HG03571 (cell line): ENCODE data around the gene HTR1D.
"Not testable (repeated sequence)": the region's sequence is repeated elsewhere in the genome, so short reads cannot be mapped to it uniquely, and the experiment has no call there.

ENCODE experiments used
- ATAC-seq: cut with Tn5 transposase; IDR thresholded peaks from one replicate; pipeline ENCODE4 v1.9.1; 2021; ENCODE audit not compliant: unreplicated experiment

HTR1D gene

DNA sequence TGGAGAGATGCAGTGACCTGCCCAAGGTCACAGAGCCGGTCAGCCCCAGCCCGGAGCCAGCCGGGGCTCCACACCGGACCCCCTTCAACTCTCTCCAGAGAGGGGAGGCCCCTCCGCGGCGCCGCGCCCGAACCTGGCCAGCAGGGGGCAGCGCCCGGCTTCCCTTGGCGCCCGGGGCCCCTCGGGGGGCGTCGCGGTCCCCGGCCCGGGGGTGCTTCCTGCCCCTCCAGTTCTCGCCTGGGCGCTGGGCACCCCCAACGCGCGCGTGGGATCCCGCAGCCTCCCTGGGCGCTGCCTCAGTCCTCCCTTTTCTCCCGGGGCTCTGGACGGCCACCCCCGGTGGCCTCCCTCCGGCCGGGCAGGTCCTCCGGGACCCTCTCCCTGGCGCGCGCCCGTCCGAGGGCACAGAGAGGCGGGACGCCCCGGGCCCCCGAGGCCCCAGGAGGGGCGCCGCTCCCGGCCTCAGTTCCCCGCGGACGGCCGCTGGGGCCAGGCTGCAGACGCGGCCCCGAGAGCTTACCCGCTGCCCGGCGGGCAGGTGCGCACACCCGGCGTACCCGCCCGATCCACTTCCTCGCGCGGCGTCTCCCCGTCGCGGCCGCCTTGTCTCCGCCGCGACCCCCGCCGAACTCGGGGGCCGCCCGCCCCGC is 406 bp downstream of the HTR1D start:
- no peak for ATAC-seq

DNA sequence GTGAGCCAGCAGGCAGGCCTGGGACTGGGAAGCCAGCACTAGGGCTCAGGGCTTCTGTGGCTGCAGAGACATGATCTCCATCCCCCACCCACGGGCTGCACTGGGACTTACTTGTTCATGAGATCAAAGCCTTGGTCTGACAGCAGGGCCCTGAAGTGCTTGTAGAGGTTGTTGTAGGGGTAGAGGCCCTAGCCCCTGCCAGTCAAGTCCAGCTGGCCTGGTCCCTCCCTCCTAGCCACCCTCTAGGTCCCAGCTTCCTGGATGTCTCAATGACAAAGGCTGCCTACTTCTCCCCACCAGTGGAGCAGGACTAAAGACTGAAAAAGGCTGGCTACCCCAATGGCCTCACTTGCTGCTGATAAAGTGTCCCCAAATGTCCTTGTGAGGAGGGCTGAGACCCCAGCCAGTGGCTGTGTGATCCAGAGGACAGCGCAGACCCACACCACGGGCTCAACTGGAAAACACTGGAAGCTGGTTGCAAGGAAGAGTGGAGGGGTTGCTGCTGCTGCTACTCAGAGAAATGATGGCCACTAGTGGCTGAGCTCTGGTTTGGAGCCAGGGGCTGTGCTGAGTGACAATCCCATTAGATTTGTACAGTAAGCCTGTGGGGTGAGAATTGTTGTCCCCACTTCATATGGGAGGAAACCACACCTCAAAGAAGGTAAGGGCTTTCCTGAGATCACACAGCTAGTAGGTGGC is 1.4 kb downstream of the HTR1D start:
- no peak for ATAC-seq

DNA sequence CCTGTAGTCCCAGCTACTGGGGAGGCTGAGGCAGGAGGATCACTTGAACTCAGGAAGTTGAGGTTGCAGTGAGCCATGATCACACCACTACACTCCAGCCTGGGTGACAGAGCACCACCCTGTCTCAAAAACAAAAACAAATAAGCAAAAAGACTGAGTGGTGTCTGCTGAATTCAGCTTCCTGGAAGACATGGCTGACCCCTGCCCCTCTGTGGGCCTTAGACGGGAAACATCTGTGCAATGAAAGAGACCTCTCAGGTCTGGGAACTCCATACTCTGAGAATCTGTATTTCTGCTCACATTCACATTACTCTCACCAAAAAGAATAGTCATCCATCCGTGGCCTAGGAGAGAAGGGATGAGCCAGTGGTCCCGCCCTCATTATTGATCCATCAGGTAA is 2.0 kb downstream of the HTR1D start:
- no peak for ATAC-seq

DNA sequence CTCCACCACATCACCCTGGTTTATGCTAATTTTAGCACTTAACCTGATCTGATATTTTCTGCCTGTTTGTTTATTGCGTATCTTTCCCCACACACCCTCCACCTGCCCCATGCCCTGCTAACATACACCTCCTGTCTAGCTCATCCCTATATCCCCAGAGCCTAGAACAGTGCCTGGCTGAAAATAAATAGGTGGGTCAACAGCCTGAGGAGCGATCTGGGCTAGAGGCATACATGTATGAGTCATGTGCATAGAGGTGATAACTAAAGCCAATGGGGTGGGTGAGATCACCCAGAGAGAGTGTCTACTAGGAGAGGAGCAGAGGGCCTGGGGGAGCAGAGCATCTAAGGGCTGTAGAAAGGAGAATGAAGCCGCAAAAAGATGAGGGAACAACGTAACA is 2.7 kb downstream of the HTR1D start:
- ATAC-seq, result no peak

DNA sequence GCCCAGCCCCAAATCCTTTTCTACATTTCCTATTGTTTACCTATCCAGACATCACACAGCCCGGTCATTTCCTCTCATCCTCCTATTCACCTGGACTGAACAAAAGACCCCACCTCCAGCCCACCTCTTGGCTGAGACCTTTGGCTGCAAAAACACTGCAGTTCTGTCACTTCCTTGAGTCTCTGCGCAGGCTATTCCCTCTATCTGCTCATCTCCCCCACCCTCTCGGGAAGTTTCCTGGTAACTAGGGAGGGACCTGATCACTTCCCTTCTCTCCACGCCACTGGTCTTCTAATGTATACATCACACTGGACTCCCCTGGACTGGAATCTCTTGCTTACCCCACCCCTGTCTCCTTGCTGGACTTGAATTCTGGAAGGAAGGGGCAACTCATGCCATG is 5.3 kb downstream of the HTR1D start:
- no peak for ATAC-seq

DNA sequence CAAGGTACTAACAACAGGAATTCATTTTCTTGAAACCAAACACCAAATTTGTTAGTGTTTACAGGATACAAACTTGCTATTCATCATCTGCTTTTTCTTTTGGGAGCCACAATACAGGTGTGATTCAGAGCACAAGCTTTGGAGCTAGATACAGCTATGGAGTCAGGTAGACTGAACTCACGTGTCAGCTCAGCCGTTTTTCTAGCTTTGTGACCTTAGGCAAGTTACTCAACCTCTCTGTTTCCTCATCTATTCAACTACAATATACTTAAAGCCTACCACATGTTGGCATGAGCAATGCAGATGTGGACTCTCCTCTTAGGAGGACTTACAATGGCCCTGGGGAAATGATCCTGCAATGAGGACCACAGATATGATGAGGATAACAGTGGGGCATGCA is 6.3 kb downstream of the HTR1D start:
- no peak for ATAC-seq

DNA sequence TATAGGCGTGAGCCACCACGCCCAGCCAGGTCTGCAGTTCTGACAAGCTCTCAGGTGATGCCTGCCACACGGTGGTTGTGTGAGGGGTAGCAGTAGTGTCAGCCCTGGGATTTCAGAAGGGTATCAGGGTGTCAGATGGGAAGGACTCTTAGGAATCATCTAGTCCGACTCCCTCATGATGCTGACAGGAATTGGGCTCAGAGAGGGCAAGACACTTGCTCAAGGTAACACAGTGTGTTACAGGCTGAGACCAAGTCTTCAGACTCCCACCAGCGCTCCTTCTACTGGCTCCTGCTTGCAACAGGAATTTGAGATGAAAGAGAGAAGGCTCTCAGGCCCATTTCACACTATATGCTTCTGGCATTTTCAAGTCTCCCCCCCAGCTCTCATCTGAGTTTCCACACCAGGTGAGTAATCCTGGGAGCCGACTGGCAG is 6.9 kb downstream of the HTR1D start:
- no peak for ATAC-seq

DNA sequence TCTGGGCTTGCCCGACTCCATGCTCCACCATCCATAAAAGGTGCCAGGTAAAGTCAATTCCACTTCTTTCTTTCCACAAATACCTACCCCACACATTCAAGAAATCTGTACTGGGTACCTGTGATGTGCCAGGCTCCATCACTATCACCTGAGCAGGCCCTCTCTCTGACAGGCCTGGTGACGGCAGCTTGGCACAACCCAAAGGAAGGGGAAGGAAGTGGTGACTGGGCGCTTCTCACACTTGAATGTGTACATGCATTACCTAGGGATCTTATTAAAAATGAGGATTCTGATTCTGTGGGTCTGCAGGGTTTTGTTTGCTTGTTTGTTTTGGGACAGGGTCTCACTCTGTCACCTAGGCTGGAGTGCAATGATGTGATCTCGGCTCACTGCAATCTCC is 7.5 kb downstream of the HTR1D start:
- ATAC-seq, result no peak

DNA sequence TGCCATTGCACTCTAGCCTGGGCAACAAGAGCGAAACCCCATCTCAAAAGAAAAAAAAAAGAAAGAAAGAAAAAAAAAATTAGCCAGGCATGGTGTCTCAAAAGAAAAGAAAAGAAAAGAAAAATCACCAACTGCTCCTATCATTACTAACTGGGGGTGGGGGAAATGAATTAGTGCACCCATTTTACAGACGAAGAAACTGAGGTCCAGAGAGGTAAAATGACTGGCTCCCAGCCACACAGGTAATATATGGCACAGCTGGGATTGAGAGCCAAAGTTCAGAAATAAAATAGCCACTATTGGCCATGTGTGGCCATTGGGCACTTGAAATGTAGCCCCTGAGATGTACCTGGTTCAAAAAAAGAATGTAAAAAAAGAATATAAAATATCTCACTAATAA is 8.8 kb downstream of the HTR1D start:
- ATAC-seq, result no peak

DNA sequence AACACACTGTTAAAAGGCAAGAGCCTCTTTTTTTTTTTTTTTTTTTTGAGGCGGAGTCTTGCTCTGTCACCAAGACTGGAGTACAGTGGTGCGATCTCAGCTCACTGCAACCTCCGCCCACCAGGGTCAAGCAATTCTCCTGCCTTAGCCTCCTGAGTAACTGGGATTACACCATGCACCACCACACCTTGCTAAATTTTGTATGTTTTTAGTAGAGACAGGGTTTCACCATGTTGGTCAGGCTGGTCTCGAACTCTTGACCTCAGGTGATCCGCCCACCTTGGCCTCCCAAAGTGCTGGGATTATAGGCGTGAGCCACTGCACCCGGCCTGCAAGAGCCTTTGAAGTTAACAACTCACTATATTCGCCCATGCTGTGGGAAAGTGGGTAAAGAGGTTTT is 9.6 kb downstream of the HTR1D start:
- ATAC-seq, result not testable (repeated sequence)

DNA sequence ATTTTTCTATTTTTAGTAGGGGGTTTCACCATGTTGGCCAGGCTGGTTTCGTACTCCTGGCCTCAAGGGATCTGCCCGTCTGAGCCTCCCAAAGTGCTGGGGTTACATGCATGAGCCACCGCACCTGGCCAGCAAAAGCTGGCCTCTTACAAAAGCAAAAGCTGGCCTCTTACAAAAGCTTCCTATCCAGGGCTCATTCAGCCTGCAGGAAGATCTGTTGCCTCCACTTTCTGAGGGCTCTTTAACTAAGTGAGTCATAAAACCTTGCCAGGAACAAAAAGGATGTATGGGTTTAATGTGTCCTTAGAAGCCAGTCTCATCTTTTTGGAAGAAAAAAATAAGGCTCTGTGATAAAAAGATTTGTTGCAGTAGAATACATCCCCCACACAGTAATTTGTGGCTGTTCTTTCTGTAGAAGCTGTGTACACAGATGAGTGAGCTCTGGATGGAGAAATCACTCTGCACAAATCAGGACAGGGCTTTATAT is 15.0 kb downstream of the HTR1D start:
- no peak for ATAC-seq

DNA sequence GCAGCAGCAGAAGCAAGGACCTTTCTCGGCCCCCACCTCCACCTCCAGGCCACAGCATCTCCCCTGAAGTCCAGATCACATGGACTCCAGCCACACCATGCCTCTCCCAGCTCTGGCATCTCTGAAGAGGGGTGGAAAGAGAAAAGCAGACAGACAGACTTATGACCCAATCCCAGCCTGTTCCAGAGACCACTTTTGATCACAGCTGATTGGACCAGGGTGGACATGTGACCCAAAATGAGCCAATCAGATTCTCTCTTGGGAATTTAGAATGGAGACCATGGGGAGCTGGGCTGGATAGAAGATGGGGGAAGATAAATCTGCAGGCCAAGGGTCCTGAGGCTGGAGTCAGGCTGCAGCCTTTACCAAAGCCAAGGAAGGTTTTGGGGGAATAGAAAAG is 16.4 kb downstream of the HTR1D start:
- no peak for ATAC-seq

DNA sequence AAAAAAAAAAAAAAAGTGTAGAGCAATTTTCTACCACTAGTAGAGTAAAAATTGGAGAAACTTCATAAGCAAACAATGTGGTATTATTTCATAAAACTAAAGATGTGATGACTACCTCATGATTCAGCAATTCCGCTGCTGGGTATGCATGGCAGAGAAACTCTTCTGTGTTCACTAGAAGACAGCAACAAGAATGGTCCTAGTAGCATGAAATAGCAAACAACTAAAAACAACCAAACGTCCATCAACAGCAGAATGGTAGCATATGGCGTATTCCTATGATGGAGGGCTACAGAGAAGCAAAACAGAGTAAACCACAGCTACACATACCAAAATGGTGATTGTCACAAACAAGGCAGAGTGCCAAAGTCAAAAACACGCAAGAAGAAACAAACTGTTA is 18.9 kb downstream of the HTR1D start:
- no peak for ATAC-seq

DNA sequence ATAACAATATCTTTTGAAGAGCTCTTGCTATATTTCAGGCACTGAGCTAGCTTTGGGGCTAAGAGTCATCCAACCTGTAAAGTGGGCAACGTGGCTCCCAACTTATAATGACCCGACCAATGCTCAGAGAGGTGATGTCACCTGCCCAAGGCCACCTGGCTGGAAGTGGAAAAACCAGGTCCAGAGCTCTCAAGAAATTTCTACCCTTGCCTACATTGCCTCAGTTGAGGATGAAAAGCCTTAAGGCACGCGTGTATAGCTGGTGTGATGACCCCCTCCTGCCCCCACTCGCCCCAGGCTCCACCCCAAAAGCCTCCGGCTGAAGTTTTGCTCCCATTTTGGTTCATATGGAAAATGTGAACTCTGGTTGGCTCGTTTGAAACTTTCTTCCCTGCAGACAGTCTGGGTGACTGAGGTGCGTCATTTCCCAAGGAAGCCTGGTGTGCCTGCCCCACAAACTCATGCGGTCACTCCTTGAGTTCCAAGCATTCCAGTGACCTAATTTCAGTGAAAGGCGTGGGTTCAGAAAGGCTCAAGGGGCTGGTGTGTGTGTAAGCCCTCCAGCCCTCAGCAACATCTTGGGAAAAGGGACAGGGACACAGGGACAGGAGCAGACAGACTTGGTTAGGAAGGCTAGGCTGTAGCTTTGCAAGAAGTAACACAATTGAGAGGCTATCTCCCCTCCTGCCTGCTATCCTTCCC is 20.5 kb downstream of the HTR1D start:
- ATAC-seq, result no peak

DNA sequence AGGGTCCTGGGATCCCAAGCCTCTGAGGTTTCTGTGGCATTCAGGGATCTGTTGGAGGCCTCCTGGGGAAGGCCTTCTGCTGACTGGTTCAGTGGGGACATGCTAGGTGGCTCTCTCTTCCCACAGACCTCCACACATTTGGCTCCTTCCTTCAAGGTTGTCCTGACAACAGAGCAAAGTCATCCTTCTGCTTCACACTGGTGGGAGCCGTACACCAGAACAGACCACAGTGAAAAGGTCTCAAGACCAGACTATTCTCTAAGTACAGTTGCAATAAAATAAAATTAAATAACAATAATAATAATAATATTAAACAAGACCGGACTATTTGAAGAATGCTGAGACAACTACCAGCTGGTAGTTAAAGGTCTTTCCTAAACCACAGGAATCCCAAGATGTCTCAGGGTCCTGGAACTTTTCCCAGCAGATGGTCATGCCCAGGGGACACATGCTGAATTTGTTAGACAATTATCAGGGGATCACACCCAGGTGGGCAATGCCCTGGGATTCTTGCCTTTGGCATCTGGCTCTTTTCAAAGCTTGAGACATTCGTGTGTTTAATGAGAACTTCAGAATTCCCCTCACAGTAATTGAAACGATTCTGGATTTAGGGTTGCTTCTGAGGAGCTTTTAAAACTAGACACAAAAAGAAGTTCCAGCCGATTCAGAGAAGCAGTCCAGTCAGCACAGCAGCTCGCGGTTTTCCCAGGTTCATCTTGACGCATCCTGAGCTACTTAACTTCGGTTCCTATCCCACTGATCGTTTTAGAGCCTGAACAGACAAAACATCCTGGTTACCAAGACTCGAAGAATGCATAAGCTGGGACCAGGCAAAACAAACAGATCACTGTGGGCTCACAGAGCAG is 22.9 kb downstream of the HTR1D start:
- no peak for ATAC-seq

DNA sequence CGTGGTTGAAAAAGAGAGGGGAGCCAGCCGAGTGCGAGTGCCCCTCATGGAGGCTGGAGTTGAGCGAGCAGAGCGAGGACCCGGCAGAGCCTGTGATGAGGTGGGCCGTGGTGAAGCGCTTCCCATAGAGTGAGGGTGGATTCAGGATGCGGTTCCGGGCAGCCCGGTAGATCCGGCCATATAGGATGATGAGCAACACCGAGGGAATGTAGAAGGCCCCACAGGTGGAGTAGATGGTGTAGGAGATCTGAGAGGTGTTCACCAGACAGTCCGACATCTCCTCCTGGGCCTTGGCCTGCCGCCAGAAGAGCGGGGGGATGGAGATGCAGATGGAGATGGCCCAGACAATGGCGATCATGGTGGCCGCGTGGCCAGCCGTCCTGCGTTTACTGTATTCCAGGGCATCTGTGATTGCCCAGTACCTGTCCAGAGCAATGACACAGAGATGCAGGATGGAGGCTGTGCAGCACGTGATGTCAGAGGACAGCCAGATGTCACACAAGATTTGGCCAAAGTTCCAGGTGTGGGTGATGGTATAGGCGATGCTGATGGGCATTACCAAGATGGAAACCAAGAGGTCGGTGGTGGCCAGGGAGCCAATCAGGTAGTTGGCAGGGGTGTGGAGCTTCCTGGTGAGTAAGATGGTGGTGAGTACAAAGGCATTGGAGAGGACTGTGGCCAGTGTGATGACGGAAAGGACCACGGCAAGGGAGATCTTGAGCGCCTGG is 23.7 kb downstream of the HTR1D start:
- no peak for ATAC-seq

DNA sequence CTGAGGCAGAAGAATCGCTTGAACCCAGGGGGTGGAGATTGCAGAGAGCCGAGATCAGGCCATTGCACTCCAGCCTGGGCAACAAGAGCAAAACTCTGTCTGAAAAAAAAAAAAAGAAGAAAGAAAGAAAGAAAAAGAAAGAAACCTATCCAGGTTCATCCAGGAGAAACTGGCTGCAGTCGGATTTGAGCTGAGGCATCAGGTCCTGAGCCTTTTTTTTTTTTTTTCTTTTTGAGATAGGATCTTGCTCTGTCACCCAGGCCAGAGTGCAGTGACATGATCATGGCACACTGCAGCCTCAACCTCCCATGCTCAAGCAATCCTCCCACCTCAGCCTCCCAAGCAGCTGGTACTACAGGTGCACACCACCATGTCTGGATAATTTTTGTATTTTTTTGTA is 26.1 kb downstream of the HTR1D start:
- no peak for ATAC-seq

DNA sequence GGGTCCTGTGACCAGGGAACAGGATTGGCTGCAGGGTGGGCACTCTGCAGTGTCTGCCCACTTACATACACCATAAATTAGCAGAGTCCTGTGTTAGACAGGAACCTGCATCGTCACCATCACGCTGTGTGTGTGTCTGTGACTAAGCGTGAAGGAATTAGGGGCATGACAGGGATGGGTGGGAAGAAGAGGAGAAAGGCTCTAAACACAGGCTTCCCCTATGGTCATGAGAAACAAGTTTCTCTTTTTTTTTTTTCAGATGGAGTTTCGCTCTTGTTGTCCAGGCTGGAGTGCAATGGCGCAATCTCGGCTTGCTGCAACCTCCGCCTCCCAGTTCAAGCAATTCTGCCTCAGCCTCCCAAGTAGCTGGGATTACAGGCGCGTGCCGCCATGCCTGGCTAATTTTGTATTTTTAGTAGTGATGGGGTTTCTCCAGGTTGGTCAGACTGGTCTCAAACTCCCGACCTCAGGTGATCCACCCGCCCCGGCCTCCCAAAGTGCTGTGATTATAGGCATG is 28.3 kb downstream of the HTR1D start:
- ATAC-seq, result not testable (repeated sequence)

DNA sequence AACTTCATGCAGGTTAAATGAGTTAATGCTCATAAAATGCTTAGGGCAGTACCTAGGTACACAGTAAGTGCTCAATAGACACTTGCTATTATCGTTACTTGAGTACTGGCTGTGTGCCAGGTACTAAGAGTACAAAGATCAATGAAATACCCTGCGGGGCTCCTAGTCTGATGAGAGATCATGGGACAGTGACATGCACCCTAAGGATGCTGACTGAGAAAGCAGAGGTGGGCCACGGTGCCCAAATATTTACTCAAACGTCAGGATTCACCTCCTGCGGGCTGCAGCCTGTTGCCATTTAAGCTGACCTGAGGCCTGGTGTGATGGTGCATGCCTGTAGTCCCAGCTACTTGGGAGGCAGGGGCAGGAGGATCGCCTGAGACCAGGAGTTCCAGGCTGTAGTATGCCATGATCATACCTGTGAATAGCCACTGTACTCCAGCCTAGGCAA is 28.8 kb downstream of the HTR1D start:
- no peak for ATAC-seq

DNA sequence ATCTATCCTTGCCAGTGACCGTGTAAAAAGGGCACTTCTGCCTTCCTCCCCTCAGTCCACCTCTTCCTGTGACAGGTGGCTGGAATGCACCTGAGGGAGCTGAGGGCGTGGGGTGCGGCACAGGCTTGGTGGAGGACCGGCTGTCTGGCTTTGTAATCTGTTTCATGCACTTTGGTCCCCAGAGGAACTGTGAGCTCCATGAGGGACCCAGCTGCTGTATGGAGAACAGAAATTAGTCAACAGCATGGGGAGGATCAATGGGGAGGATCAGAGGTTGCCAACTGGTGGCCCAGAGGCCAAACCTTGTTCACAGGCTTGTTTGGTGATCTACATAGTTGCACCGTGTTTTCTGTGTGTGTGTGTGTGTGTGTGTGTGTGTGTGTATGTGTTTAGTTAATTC is 29.7 kb downstream of the HTR1D start:
- ATAC-seq, result no peak
